Stomach (tissue), 9 donors: ENCODE data around the gene WT1. TPM values are rescaled to one million over a fixed set of nuclear protein-coding genes. Genes with fewer than 3 reads are reported as not detected.
A peak's percentile ranks its signal among the peaks of the same experiment; 100 is the strongest.

Source experiments
- DNase-seq, 2 donors: peaks; one replicate each; pipeline versions ENCODE4 v3.0.0 to v3.0.0-alpha.2; 2013 to 2019
- H3K27ac ChIP-seq, 5 donors: fragments of 200-600 bp in 4 of 5; sonication (generic) in 4 of 5; one replicate each; pipeline ENCODE4 v1.5.1; 2013 to 2019; ENCODE audit warnings: mild to moderate bottlenecking in 1 of 5, moderate library complexity in 1 of 5
- H3K27me3 ChIP-seq, 3 donors: fragments of 200-600 bp; sonication (generic); one replicate each; pipeline ENCODE4 v1.5.1; 2017 to 2019; ENCODE audit warnings: mixed run types in 1 of 3
- H3K36me3 ChIP-seq, 4 donors: fragments of 200-600 bp; sonication (generic); 1 replicate in 3 of 4; 2 replicates in 1 of 4; pipeline ENCODE4 v1.5.1; 2016 to 2019
- H3K4me1 ChIP-seq, 4 donors: fragments of 200-600 bp; sonication (generic); one replicate each; pipeline ENCODE4 v1.5.1; 2016 to 2019
- H3K4me3 ChIP-seq, 4 donors: fragments of 200-600 bp; sonication (generic) in 3 of 4; one replicate each; pipeline ENCODE4 v1.5.1; 2016 to 2019; ENCODE audit warnings: mild to moderate bottlenecking in 1 of 4
- H3K9me3 ChIP-seq, 4 donors: fragments of 200-600 bp; sonication (generic); one replicate each; pipeline ENCODE4 v1.5.1; 2016 to 2019
- CTCF ChIP-seq, 7 experiments: fragments of 450-650 bp in 4 of 7; fragments of 200-600 bp in 3 of 7; sonication (generic) in 3 of 7; IDR thresholded peaks; one replicate each; pipeline ENCODE4 v1.5.1; 2016 to 2019; ENCODE audit warnings: antibody characterized with exemption in 7 of 7, control low read depth in 2 of 7, mild to moderate bottlenecking in 1 of 7
- EP300 ChIP-seq: sonication (generic); formaldehyde crosslinking; IDR thresholded peaks from one replicate; pipeline ENCODE4 v1.6.1; 2017; ENCODE audit warnings: antibody characterized with exemption
- POLR2A ChIP-seq, 4 donors: fragments of 450-650 bp; IDR thresholded peaks; one replicate each; pipeline ENCODE4 v1.6.1; 2016; ENCODE audit warnings: antibody characterized with exemption in 4 of 4, control low read depth in 2 of 4, mild to moderate bottlenecking in 1 of 4, moderate library complexity in 1 of 4
- POLR2AphosphoS5 ChIP-seq, 3 donors: sonication (generic); formaldehyde crosslinking; IDR thresholded peaks; one replicate each; pipeline ENCODE4 v1.6.1; 2016; ENCODE audit warnings: antibody characterized with exemption in 3 of 3
- WGBS, 5 donors: extraction: QIAGEN DNeasy Blood & Tissue Kit in 3 of 5; methylation state at CpG; one replicate each; pipeline versions ENCODE4 v1.1.5 to v1.1.7; 2013 to 2018; 5-methylcytosine and 5-hydroxymethylcytosine counted together
- intact Hi-C: fragments of 100-400 bp; cut with DNase I; formaldehyde crosslinking; loops from one replicate; pipeline ENCODE4 v1.15.1; 2023; ENCODE audit warnings: low total_unique reads
- polyA plus RNA-seq, 3 donors: library from polyadenylated mRNA; stranded (reverse); fragments of 200-250 nt; gene quantifications; one replicate each; pipeline ENCODE4 v1.2.3, GENCODE V29; 2013
- total RNA-seq, 5 donors: library from RNA; depleted of rRNA; stranded (reverse); fragments of >200 nt; gene quantifications; one replicate each; pipeline versions ENCODE4 v1.1.0 to v1.2.3, GENCODE V29; 2014 to 2016
- donor health status: healthy with polysubstance abuse.
- donor health status: Bipolar disorder and iron deficiency.
- donor health status: healthy.

The WT1 gene
- total and polyA plus RNA-seq, 8 donors, result 0.31 to 3.1 TPM; not detected in 6

DNA sequence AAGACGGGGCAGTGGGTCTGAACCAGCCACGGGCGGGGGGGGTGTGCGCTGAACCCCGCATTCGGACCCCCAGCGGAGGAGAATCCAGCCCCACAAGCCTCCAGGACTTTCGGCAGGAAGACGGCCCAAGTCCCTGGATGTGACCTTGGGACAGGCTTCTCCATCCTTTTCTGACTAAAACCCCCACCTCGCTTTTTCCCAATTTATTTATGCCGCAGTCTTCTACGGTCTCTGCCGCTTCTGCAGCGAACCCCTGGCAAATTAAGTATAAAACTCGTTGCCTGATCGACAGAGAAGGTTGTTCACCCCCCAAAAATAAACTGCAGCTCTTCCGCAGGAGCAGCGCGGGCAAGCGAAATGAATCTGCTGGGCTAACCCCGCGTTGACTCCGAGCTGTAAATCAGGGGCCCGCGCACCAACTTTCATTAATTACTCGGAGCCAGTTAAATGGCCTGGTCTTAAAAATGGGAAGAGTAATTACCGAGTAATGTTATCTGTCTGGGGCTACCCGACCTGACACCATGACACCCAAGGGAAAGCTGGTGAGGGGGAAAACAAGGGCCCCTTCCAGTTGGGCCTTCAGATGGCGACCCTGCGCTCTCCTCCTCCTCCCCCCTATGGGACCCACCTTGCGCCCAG is 6.6 kb downstream of the WT1 start:
- no peak overlapping the region for H3K4me3 ChIP-seq
- no peaks in the 10 kb centered on the region for H3K36me3 ChIP-seq
- H3K9me3 ChIP-seq, result peaks cover 0 to 7% (median 0%) of the 10 kb centered on the region in 4 donors
- H3K4me1 ChIP-seq, result peaks cover 10 to 44% (median 30%) of the 10 kb centered on the region in 4 donors
- H3K27me3 ChIP-seq, result peaks cover 41 to 100% (median 81%) of the 10 kb centered on the region in 3 donors
- TF ChIP-seq POLR2A (IDR thresholded peaks at IDR 0.05) (no peak), POLR2AphosphoS5 (IDR thresholded peaks at IDR 0.05) (no peak), EP300 (no peak), CTCF (IDR thresholded peaks at IDR 0.05) (no peak)
- DNase-seq, result no peak
- intact Hi-C loops, result no loop called here
- no peak overlapping the region for H3K27ac ChIP-seq
- 11 to 15% (median 14%) methylated on average over 28 to 31 of the region's 31 CpGs for WGBS, 5 donors

- WGBS, 5 donors, result 8 to 18% (median 13%) methylated on average over 31 to 41 of the region's 41 CpGs
- Histone ChIP-seq H3K4me1 (peaks cover 4 to 37% (median 25%) of the 10 kb centered on the region in 4 donors), H3K36me3 (no peaks in the 10 kb centered on the region), H3K27ac (no peak overlapping the region), H3K9me3 (peaks cover 0 to 7% (median 0%) of the 10 kb centered on the region in 4 donors), H3K27me3 (peaks cover 38 to 100% (median 74%) of the 10 kb centered on the region in 3 donors), H3K4me3 (no peak overlapping the region)
- intact Hi-C loops, result no loop called here
- TF ChIP-seq EP300, result no peak
- no peak for TF ChIP-seq POLR2AphosphoS5 (IDR thresholded peaks at IDR 0.05)
- TF ChIP-seq POLR2A (IDR thresholded peaks at IDR 0.05), result no peak
- TF ChIP-seq CTCF (IDR thresholded peaks at IDR 0.05), result no peak
- no peak for DNase-seq
Measured at GRCh38 chr11:32427935-32428664, 7.2 kb downstream of the WT1 start.

GRCh38 chr11:32427616-32427934 is 7.8 kb downstream of the WT1 start:
- Histone ChIP-seq H3K27ac (no peak overlapping the region), H3K4me3 (no peak overlapping the region), H3K4me1 (peaks cover 0 to 34% (median 24%) of the 10 kb centered on the region in 4 donors), H3K36me3 (no peaks in the 10 kb centered on the region), H3K9me3 (peaks cover 0 to 7% (median 0%) of the 10 kb centered on the region in 4 donors), H3K27me3 (peaks cover 38 to 100% (median 69%) of the 10 kb centered on the region in 3 donors)
- no peak for DNase-seq
- WGBS, 5 donors, result 8 to 13% (median 10%) methylated on average over 11 to 18 of the region's 18 CpGs
- TF ChIP-seq CTCF (IDR thresholded peaks at IDR 0.05) (no peak), EP300 (no peak), POLR2A (IDR thresholded peaks at IDR 0.05) (no peak), POLR2AphosphoS5 (IDR thresholded peaks at IDR 0.05) (no peak)
- intact Hi-C loops, result no loop called here

DNA sequence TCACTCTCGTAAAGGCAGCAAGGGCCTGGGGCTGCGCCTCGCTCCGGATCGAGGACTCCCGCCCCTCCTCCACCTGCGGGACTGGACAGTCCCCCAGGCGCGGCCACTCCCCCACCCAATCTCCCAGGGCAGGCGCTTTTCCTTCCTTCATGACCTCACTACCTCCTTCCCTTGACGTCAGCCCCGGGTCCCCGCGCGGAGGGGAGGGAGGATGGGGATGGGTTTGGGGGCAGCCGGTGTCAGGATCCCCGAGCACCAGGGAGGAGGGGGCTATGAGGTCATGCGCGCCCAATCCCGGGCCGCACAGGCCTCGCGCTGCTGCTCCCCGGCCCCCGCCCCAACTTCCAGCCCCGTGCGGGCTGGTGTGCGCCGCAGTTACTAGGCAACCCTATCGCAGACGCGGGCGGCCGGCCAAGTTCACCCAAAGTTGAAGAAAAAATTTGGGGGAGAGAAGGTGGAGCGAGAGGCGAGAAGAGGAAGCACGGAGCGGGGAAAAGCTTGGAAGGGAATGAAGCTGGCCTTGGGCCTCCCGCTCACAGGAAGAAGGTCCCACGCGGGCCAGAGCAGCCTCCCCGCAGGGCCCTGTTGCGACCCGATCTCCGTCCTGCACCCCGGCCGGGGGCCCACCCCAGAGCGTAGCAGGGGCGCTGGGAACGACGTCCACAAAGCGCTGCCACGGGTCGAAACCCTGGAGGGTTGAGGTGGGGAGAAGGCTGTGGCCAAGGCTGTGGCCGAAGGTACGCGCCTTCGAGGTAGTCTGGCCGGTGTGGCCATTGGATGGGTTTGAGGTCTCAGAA is 8.3 kb downstream of the WT1 start:
- Histone ChIP-seq H3K27ac (no peak overlapping the region), H3K4me3 (peak overlapping the region in 3 of 4 donors; percentile 9 to 32 (median 18)), H3K9me3 (peaks cover 0 to 7% (median 0%) of the 10 kb centered on the region in 4 donors), H3K4me1 (peaks cover 0 to 34% (median 24%) of the 10 kb centered on the region in 4 donors), H3K27me3 (peaks cover 33 to 98% (median 64%) of the 10 kb centered on the region in 3 donors), H3K36me3 (no peaks in the 10 kb centered on the region)
- WGBS, 5 donors, result 3 to 5% (median 4%) methylated on average over 28 to 59 of the region's 59 CpGs
- DNase-seq, result peak in 1 of 2 donors; percentile 90
- TF ChIP-seq CTCF (IDR thresholded peaks at IDR 0.05) (no peak), POLR2A (IDR thresholded peaks at IDR 0.05) (no peak), EP300 (no peak), POLR2AphosphoS5 (IDR thresholded peaks at IDR 0.05) (no peak)
- intact Hi-C loops, result no loop called here
